Esophagus muscularis mucosa (tissue), 4 donors: ENCODE results near the gene SNF8. TPM values are rescaled to one million over a fixed set of nuclear protein-coding genes. Genes with fewer than 3 reads are reported as not detected.

ENCODE experiments used
- DNase-seq: peaks from one replicate; pipeline ENCODE4 v3.0.0-alpha.2; 2017; ENCODE audit errors: extremely low spot score
- H3K27ac ChIP-seq, 4 donors: fragments of 200-600 bp; sonication (generic); replicated peaks in 1 of 4; 1 replicate in 3 of 4; 2 replicates in 1 of 4; pipeline ENCODE4 v1.5.1; 2016 to 2019; ENCODE audit warnings: mild to moderate bottlenecking in 1 of 4
- H3K27me3 ChIP-seq, 4 donors: fragments of 200-600 bp; sonication (generic); one replicate each; pipeline versions ENCODE4 v1.5.1 to v1.6.0; 2016 to 2019
- H3K36me3 ChIP-seq, 4 donors: fragments of 200-600 bp; sonication (generic); one replicate each; pipeline ENCODE4 v1.5.1; 2016 to 2019
- H3K4me1 ChIP-seq, 4 donors: fragments of 200-600 bp; sonication (generic); one replicate each; pipeline ENCODE4 v1.5.1; 2016 to 2019
- H3K4me3 ChIP-seq, 4 donors: fragments of 200-600 bp; sonication (generic); 1 replicate in 2 of 4; 2 replicates in 2 of 4; pipeline ENCODE4 v1.5.1; 2016 to 2019; ENCODE audit warnings: mild to moderate bottlenecking in 4 of 4, moderate library complexity in 1 of 4
- H3K9me3 ChIP-seq, 4 donors: fragments of 200-600 bp; sonication (generic); 1 replicate in 3 of 4; 2 replicates in 1 of 4; pipeline ENCODE4 v1.5.1; 2016 to 2019
- CTCF ChIP-seq, 3 experiments: fragments of 200-600 bp in 2 of 3; fragments of 450-650 bp in 1 of 3; sonication (generic) in 2 of 3; IDR thresholded peaks; one replicate each; pipeline ENCODE4 v1.5.1; 2017 to 2019; ENCODE audit warnings: antibody characterized with exemption in 3 of 3, mild to moderate bottlenecking in 2 of 3, moderate library complexity in 1 of 3
- EP300 ChIP-seq: sonication (generic); formaldehyde crosslinking; IDR thresholded peaks from one replicate; pipeline ENCODE4 v1.6.1; 2017; ENCODE audit warnings: antibody characterized with exemption
- POLR2A ChIP-seq: fragments of 450-650 bp; IDR thresholded peaks from one replicate; pipeline ENCODE4 v1.6.1; 2017; ENCODE audit warnings: antibody characterized with exemption, moderate library complexity, mild to moderate bottlenecking, low read depth
- POLR2AphosphoS5 ChIP-seq, 2 donors: sonication (generic); formaldehyde crosslinking; IDR thresholded peaks; one replicate each; pipeline ENCODE4 v1.6.1; 2017; ENCODE audit warnings: antibody characterized with exemption in 2 of 2
- WGBS: methylation state at CpG from one replicate; pipeline ENCODE4 v1.1.5; 2018; 5-methylcytosine and 5-hydroxymethylcytosine counted together
- intact Hi-C: fragments of 100-400 bp; cut with DNase I; formaldehyde crosslinking; loops from one replicate; pipeline ENCODE4 v1.15.1; 2023
- total RNA-seq, 4 donors: library from RNA; depleted of rRNA; stranded (reverse); fragments of >200 nt; gene quantifications; one replicate each; pipeline versions ENCODE4 v1.1.0 to v1.2.1, GENCODE V29; 2016

Gene SNF8
- total RNA-seq, 4 donors from 2014 or later = 80.6 to 97.1 (median 92.3) TPM

- Histone ChIP-seq H3K27me3 (no peaks in the 10 kb centered on the region), H3K4me3 (peak overlapping the region; percentile 86 to 100 (median 96)), H3K36me3 (peaks cover 0 to 42% (median 38%) of the 10 kb centered on the region in 4 donors), H3K9me3 (no peaks in the 10 kb centered on the region), H3K27ac (peak overlapping the region; percentile 91 to 93 (median 92)), H3K4me1 (peaks cover 39 to 53% (median 44%) of the 10 kb centered on the region in 4 donors)
- no peak for DNase-seq
- intact Hi-C loops = loop anchor here (5.0 to 10.0 kb wide), 2 partner anchors 33 to 55 kb away; partner anchors contain the start of gene SNF8
- 55% methylated on average over 4 of the region's 4 CpGs for WGBS
- no peak for TF ChIP-seq POLR2A
- no peak for TF ChIP-seq POLR2AphosphoS5 (IDR thresholded peaks at IDR 0.05)
These were observed 34.9 kb downstream of the SNF8 start for GRCh38 chr17:48909783-48910182.

- H3K27me3 ChIP-seq = no peaks in the 10 kb centered on the region
- H3K4me1 ChIP-seq = peaks cover 39 to 46% (median 43%) of the 10 kb centered on the region in 4 donors
- peaks cover 0 to 34% (median 30%) of the 10 kb centered on the region in 4 donors for H3K36me3 ChIP-seq
- peak overlapping the region; percentile 86 to 100 (median 96) for H3K4me3 ChIP-seq
- WGBS = 1% methylated on average over 33 of the region's 36 CpGs
- no peak for TF ChIP-seq POLR2AphosphoS5 (IDR thresholded peaks at IDR 0.05)
- TF ChIP-seq CTCF (IDR thresholded peaks at IDR 0.05) = no peak
- no peaks in the 10 kb centered on the region for H3K9me3 ChIP-seq
- DNase-seq = peak; percentile 92
- intact Hi-C loops = loop anchor here (5.0 kb wide), 1 partner anchor 33 kb away; the partner anchor contains the start of gene SNF8
- H3K27ac ChIP-seq = peak overlapping the region; percentile 91 to 93 (median 92)
These were observed 35.7 kb downstream of the SNF8 start for GRCh38 chr17:48908853-48909394.

- Histone ChIP-seq H3K36me3 (peaks cover 0 to 27% (median 25%) of the 10 kb centered on the region in 4 donors), H3K27ac (peak within 1 kb of the TSS; percentile 91 to 93 (median 92)), H3K4me3 (peak within 1 kb of the TSS; percentile 86 to 100 (median 96)), H3K27me3 (no peaks in the 10 kb centered on the region), H3K9me3 (no peaks in the 10 kb centered on the region), H3K4me1 (peaks cover 39 to 45% (median 41%) of the 10 kb centered on the region in 4 donors)
- WGBS = 0% methylated on average over 13 of the region's 81 CpGs
- DNase-seq = peak; percentile 99
- intact Hi-C loops = loop anchor here (5.0 kb wide), 1 partner anchor 34 kb away; the partner anchor contains the start of gene SNF8
- peak; percentile 92 to 98 for TF ChIP-seq POLR2AphosphoS5 (IDR thresholded peaks at IDR 0.05)
- peak; percentile 74 for TF ChIP-seq POLR2A
- TF ChIP-seq CTCF (IDR thresholded peaks at IDR 0.05) = peak in 1 of 3 experiments; percentile 22
- no peak for TF ChIP-seq EP300
These were observed 36.4 kb downstream of the SNF8 start, which contains the start of gene UBE2Z for GRCh38 chr17:48908047-48908843. TSS of gene UBE2Z (plus strand) at chr17:48908407. CDS start at chr17:48908504, 97 bp downstream.

GRCh38 chr17:48907713-48908046, 37.0 kb downstream of the SNF8 start:
- Histone ChIP-seq H3K4me1 (peaks cover 39 to 43% (median 41%) of the 10 kb centered on the region in 4 donors), H3K36me3 (peaks cover 0 to 21% (median 19%) of the 10 kb centered on the region in 4 donors), H3K27me3 (no peaks in the 10 kb centered on the region), H3K27ac (peak overlapping the region; percentile 91 to 93 (median 92)), H3K9me3 (no peaks in the 10 kb centered on the region), H3K4me3 (peak overlapping the region; percentile 86 to 100 (median 96))
- WGBS = 29% methylated on average over 2 of the region's 2 CpGs
- intact Hi-C loops = loop anchor here (5.0 kb wide), 1 partner anchor 35 kb away; the partner anchor contains the start of gene SNF8
- TF ChIP-seq POLR2AphosphoS5 (IDR thresholded peaks at IDR 0.05) = no peak
- TF ChIP-seq CTCF (IDR thresholded peaks at IDR 0.05) = no peak
- TF ChIP-seq POLR2A = no peak
- no peak for TF ChIP-seq EP300
- DNase-seq = no peak
